A673 (cell line): ENCODE data around the gene RGS1. TPM values are rescaled to one million over a fixed set of nuclear protein-coding genes. Genes with fewer than 3 reads are reported as not detected.

Experiments used
- BruUV-seq: library from RNA; stranded (reverse); fragments of 400-500 nt; replicated peaks from 2 replicates; lab custom pipeline; 2021; lab: Mats Ljungman, UMichigan
- CTCF ChIA-PET: fragments of 300-600 bp; sonication (Branson Sonifier 250); formaldehyde crosslinking; loops from one replicate; lab custom pipeline; 2022; ENCODE audit warnings: antibody characterized with exemption; lab: Charles Lee
- POLR2A ChIA-PET: fragments of 300-600 bp; sonication (Branson Sonifier 250); formaldehyde crosslinking; loops from one replicate; lab custom pipeline; 2022; ENCODE audit warnings: antibody characterized with exemption; ENCODE audit not compliant: low non-redundant PET; lab: Charles Lee
- DNase-seq: peaks from one replicate; pipeline ENCODE4 v3.0.0-alpha.2; 2015; ENCODE audit warnings: low spot score
- H3K27ac ChIP-seq: fragments of 200-600 bp; sonication (generic); 2 replicates; pipeline ENCODE4 v1.5.1; 2016; ENCODE audit warnings: mixed run types, low read depth, mild to moderate bottlenecking, mixed read lengths, antibody characterized with exemption, low read length; ENCODE audit not compliant: poor library complexity, severe bottlenecking
- H3K27me3 ChIP-seq: fragments of 200-600 bp; sonication (generic); replicated peaks from 2 replicates; pipeline ENCODE4 v1.6.1; 2017; ENCODE audit warnings: mixed run types, low read depth, mild to moderate bottlenecking, mixed read lengths, antibody characterized with exemption, low read length; ENCODE audit not compliant: insufficient read depth, poor library complexity
- H3K36me3 ChIP-seq: fragments of 200-600 bp; sonication (generic); 2 replicates; pipeline ENCODE4 v1.6.1; 2016; ENCODE audit warnings: mixed run types, mild to moderate bottlenecking, mixed read lengths, antibody characterized with exemption, low read length; ENCODE audit not compliant: insufficient read depth, poor library complexity, severe bottlenecking
- H3K4me1 ChIP-seq: fragments of 200-600 bp; sonication (generic); 2 replicates; pipeline ENCODE4 v1.6.1; 2017; ENCODE audit warnings: mixed run types, mild to moderate bottlenecking, mixed read lengths, antibody characterized with exemption, low read length; ENCODE audit not compliant: insufficient read depth, poor library complexity, severe bottlenecking
- H3K4me3 ChIP-seq: fragments of 200-600 bp; sonication (generic); 2 replicates; pipeline ENCODE4 v1.5.1; 2016; ENCODE audit warnings: low read depth, mixed run types, mild to moderate bottlenecking, mixed read lengths, low read length; ENCODE audit not compliant: poor library complexity, severe bottlenecking
- H3K9me3 ChIP-seq: fragments of 200-600 bp; sonication (generic); 2 replicates; pipeline ENCODE4 v1.6.1; 2016; ENCODE audit warnings: mixed run types, low read depth, mild to moderate bottlenecking, mixed read lengths, antibody characterized with exemption, low read length; ENCODE audit not compliant: poor library complexity, severe bottlenecking
- CTCF ChIP-seq: fragments of 300-800, 200-600 bp; sonication (generic); conservative IDR thresholded peaks from 2 replicates; pipeline ENCODE4 v1.5.1; 2017; ENCODE audit warnings: low read depth, mild to moderate bottlenecking, antibody characterized with exemption, low read length, moderate library complexity, mixed read lengths
- EZH2 ChIP-seq: fragments of 200-600 bp; sonication (generic); IDR thresholded peaks from 2 replicates; pipeline ENCODE4 v1.6.1; 2017; ENCODE audit warnings: borderline replicate concordance, low read depth, mild to moderate bottlenecking, mixed read lengths, antibody characterized with exemption, low read length; ENCODE audit not compliant: poor library complexity, severe bottlenecking
- intact Hi-C: fragments of 100-400 bp; cut with micrococcal nuclease; formaldehyde crosslinking; loops from one replicate; pipeline ENCODE4 v1.10.0; 2022; ENCODE audit not compliant: unreplicated experiment
- total RNA-seq: library from RNA; stranded (reverse); gene quantifications from 2 replicates; pipeline ENCODE4 v1.2.3, GENCODE V29; 2021

Gene RGS1
- total RNA-seq, 1 experiment from 2014 or later: not detected

GRCh38 chr1:192600275-192600674 lies 24.7 kb downstream of the RGS1 start:
- CTCF ChIA-PET: interaction anchor here (0.6 kb wide), 1 partner anchor 18 kb away, joined by 3 read pairs; no protein-coding TSS in a partner anchor

GRCh38 chr1:192601143-192601542 lies 25.6 kb downstream of the RGS1 start:
- DNase-seq: no peak
- Histone ChIP-seq H3K27me3 (no peaks in the 10 kb centered on the region), H3K9me3 (no peaks in the 10 kb centered on the region), H3K27ac (no peak overlapping the region), H3K4me3 (no peak overlapping the region), H3K36me3 (no peaks in the 10 kb centered on the region), H3K4me1 (peaks cover 36% of the 10 kb centered on the region)
- no peak for TF ChIP-seq CTCF
- no peak for TF ChIP-seq EZH2
- ChIA-PET POLR2A (no interaction called here), CTCF (no interaction called here)
- no TSS peak for BruUV-seq
- intact Hi-C loops: no loop called here

More at GRCh38 chr1:192600275-192600674, 24.7 kb downstream of the RGS1 start:
- Histone ChIP-seq H3K27me3 (no peaks in the 10 kb centered on the region), H3K36me3 (no peaks in the 10 kb centered on the region), H3K27ac (no peak overlapping the region), H3K4me3 (no peak overlapping the region), H3K9me3 (no peaks in the 10 kb centered on the region), H3K4me1 (peaks cover 36% of the 10 kb centered on the region)
- BruUV-seq: no TSS peak
- POLR2A ChIA-PET: no interaction called here
- TF ChIP-seq CTCF: no peak
- TF ChIP-seq EZH2: no peak
- peak; percentile 68 for DNase-seq
- intact Hi-C loops: no loop called here

GRCh38 chr1:192601567-192601966 lies 26.0 kb downstream of the RGS1 start:
- intact Hi-C loops: no loop called here
- Histone ChIP-seq H3K36me3 (no peaks in the 10 kb centered on the region), H3K4me1 (peaks cover 36% of the 10 kb centered on the region), H3K4me3 (no peak overlapping the region), H3K27ac (no peak overlapping the region), H3K9me3 (no peaks in the 10 kb centered on the region), H3K27me3 (no peaks in the 10 kb centered on the region)
- no peak for DNase-seq
- no TSS peak for BruUV-seq
- TF ChIP-seq CTCF (no peak), EZH2 (no peak)
- CTCF ChIA-PET: no interaction called here
- POLR2A ChIA-PET: no interaction called here
